HG03342 (cell line): Measurements from ENCODE around the gene SSR2.

Experiments used
- ATAC-seq: cut with Tn5 transposase; IDR thresholded peaks from one replicate; pipeline ENCODE4 v1.9.1; 2021; ENCODE audit warnings: mild to moderate bottlenecking, moderate library complexity; ENCODE audit not compliant: unreplicated experiment

SSR2 gene

GRCh38 chr1:155974208-155975115 is 46.3 kb downstream of the SSR2 start:
- no peak for ATAC-seq

- no peak for ATAC-seq
These were observed 47.0 kb downstream of the SSR2 start for GRCh38 chr1:155973723-155974122.

GRCh38 chr1:155971910-155972809 is 48.6 kb downstream of the SSR2 start:
- ATAC-seq = no peak

- ATAC-seq = peak; percentile 72
These were observed 50.1 kb downstream of the SSR2 start for GRCh38 chr1:155970531-155971167.

- ATAC-seq = no peak
These were observed 51.4 kb downstream of the SSR2 start for GRCh38 chr1:155969377-155969791.

- no peak for ATAC-seq
These were observed 52.1 kb downstream of the SSR2 start for GRCh38 chr1:155968670-155969069.

- no peak for ATAC-seq
These were observed 52.7 kb downstream of the SSR2 start for GRCh38 chr1:155968051-155968400.

- no peak for ATAC-seq
These were observed 53.3 kb downstream of the SSR2 start for GRCh38 chr1:155967341-155968050.

GRCh38 chr1:155966750-155967149 is 54.0 kb downstream of the SSR2 start:
- no peak for ATAC-seq

- no peak for ATAC-seq
These were observed 54.6 kb downstream of the SSR2 start for GRCh38 chr1:155966135-155966534.

- ATAC-seq = no peak
These were observed 56.6 kb downstream of the SSR2 start for GRCh38 chr1:155964193-155964592.

GRCh38 chr1:155962599-155963211 is 58.0 kb downstream of the SSR2 start:
- no peak for ATAC-seq

- no peak for ATAC-seq
These were observed 58.8 kb downstream of the SSR2 start for GRCh38 chr1:155961937-155962336.

- no peak for ATAC-seq
These were observed 60.5 kb downstream of the SSR2 start for GRCh38 chr1:155960081-155960745.
